ENCODE results near the gene CTDSPL2.

DNA sequence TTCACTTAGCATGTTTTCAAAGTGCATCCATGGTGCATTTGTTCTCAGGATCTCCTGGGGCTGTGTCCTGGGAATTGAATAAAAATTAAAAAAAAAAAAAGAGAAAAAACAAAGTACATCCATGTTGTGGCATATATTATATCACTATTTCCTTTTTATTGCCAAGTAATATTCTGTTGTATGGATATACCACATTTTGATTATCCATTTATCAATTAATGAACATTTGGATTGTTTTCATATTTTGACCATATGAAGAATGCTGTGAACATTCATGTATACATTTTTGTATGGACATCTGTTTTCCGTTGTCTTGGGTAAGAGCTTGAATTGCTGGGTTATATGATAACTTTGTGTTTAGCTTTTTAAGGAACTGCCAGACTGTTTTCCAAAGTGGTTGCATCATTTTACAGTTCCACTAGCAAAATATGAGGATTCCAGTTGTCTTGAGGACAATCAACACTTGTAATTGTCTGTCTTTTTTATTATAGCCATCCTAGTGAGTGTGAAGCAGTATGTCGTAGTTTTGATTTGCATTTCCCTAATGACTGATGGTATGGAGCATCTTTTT is 44.5 kb downstream of the CTDSPL2 start:
- TF ChIP-seq, protein P1, sequence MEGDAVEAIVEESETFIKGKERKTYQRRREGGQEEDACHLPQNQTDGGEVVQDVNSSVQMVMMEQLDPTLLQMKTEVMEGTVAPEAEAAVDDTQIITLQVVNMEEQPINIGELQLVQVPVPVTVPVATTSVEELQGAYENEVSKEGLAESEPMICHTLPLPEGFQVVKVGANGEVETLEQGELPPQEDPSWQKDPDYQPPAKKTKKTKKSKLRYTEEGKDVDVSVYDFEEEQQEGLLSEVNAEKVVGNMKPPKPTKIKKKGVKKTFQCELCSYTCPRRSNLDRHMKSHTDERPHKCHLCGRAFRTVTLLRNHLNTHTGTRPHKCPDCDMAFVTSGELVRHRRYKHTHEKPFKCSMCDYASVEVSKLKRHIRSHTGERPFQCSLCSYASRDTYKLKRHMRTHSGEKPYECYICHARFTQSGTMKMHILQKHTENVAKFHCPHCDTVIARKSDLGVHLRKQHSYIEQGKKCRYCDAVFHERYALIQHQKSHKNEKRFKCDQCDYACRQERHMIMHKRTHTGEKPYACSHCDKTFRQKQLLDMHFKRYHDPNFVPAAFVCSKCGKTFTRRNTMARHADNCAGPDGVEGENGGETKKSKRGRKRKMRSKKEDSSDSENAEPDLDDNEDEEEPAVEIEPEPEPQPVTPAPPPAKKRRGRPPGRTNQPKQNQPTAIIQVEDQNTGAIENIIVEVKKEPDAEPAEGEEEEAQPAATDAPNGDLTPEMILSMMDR (IDR thresholded peaks at IDR 0.05 in 2 of 3, conservative IDR thresholded peaks at IDR 0.05 in 1 of 3; ENCODE audit: control insufficient read depth in 2 of 3, extremely low read depth in 1 of 3, insufficient read depth in 1 of 3, low read depth in 3 of 3, low read length in 3 of 3) = no peak
- TF ChIP-seq ZNF384 (IDR thresholded peaks at IDR 0.05; ENCODE audit: borderline replicate concordance, low read depth, low read length) = no peak
- TF ChIP-seq TAF1 (IDR thresholded peaks at IDR 0.05; ENCODE audit: borderline replicate concordance, low read depth, low read length) = no peak
- no peak for TF ChIP-seq POLR2A (IDR thresholded peaks at IDR 0.05; ENCODE audit: low read depth, low read length)
- no peak for TF ChIP-seq HDGF (IDR thresholded peaks at IDR 0.05)
- TF ChIP-seq DPF2 (IDR thresholded peaks at IDR 0.05) = no peak
- no peak for TF ChIP-seq NFYB (IDR thresholded peaks at IDR 0.05; ENCODE audit: insufficient read depth, low read depth, low read length)
- TF ChIP-seq EP300 (IDR thresholded peaks at IDR 0.05; ENCODE audit: borderline replicate concordance in 1 of 2, control insufficient read depth in 1 of 2, low read depth in 2 of 2, low read length in 2 of 2) = no peak

Measured in GM12878 (cell line).